Measurements from ENCODE around the gene KLHDC8A.
"Not testable (repeated sequence)": the region's sequence is repeated elsewhere in the genome, so short reads cannot be mapped to it uniquely, and the experiment has no call there.

The KLHDC8A gene, protein sequence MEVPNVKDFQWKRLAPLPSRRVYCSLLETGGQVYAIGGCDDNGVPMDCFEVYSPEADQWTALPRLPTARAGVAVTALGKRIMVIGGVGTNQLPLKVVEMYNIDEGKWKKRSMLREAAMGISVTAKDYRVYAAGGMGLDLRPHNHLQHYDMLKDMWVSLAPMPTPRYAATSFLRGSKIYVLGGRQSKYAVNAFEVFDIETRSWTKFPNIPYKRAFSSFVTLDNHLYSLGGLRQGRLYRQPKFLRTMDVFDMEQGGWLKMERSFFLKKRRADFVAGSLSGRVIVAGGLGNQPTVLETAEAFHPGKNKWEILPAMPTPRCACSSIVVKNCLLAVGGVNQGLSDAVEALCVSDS

DNA sequence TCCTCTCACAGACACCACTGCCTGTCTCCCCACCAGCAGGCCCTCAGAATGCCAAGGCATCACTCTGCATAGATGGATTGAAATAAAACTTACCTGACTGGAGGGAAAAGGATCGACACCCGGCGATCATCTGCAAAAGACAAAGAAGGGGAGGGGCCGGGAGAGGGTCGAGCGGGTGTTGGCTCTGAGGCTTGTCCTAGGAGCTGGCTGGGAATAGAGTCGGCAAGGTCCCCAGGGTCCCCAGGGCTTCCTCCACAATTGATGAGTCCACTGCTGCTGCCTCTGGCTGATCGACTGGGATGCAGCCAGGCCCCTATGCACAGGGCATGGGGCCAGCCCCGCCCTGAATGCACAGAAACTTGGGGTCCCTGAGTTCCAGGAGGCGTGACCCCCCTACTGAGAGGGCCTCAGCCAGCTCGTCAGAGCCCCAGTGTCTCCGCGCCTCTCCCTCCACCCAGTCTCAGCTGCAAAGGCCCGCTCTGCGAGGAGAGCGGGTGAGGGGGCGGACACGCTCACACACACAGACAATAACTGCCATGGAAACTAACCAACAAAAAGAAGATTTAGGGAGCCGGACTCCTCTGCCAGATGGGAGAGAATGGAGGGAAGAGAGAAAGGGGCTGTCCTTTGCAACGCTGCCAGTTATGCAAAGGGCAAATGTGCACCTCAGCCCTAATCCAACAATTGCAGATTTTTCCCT, at the start of gene KLHDC8A:
TSS of gene KLHDC8A (minus strand) at position 483 of the 700 bp plus-strand sequence. CDS start 13,318 bp downstream, outside the sequence.
- H3K9ac ChIP-seq (ENCODE audit: low read length): no peak within 1 kb of the TSS
- no peaks in the 10 kb centered on the region for H3K36me3 ChIP-seq (ENCODE audit: insufficient read depth, low read length)
- no peaks in the 10 kb centered on the region for H3K27me3 ChIP-seq (ENCODE audit: control insufficient read depth in 1 of 2, insufficient read depth in 2 of 2, low read length in 2 of 2)
- no peak within 1 kb of the TSS for H3K27ac ChIP-seq (ENCODE audit: low read depth, low read length)
- H3K4me1 ChIP-seq (ENCODE audit: insufficient read depth, low read length): peaks cover 5% of the 10 kb centered on the region
- peak within 1 kb of the TSS in 1 of 2 donors; percentile 41 for H3K4me3 ChIP-seq (ENCODE audit: low read depth in 1 of 2, low read length in 2 of 2)
- H3K9me3 ChIP-seq (ENCODE audit: low read length): no peaks in the 10 kb centered on the region

GRCh38 chr1:205406252-205406651, 49.5 kb upstream of the KLHDC8A start:
- not testable (repeated sequence) for H3K4me1 ChIP-seq (ENCODE audit: insufficient read depth, low read length); H3K27me3 ChIP-seq (ENCODE audit: control insufficient read depth in 1 of 2, insufficient read depth in 2 of 2, low read length in 2 of 2); H3K4me3 ChIP-seq (ENCODE audit: low read depth in 1 of 2, low read length in 2 of 2); H3K27ac ChIP-seq (ENCODE audit: low read depth, low read length); H3K9me3 ChIP-seq (ENCODE audit: low read length); H3K36me3 ChIP-seq (ENCODE audit: insufficient read depth, low read length); H3K9ac ChIP-seq (ENCODE audit: low read length)

GRCh38 chr1:205404484-205404883, 47.8 kb upstream of the KLHDC8A start:
- H3K9me3 ChIP-seq (ENCODE audit: low read length); H3K4me1 ChIP-seq (ENCODE audit: insufficient read depth, low read length); H3K27ac ChIP-seq (ENCODE audit: low read depth, low read length); H3K9ac ChIP-seq (ENCODE audit: low read length); H3K4me3 ChIP-seq (ENCODE audit: low read depth in 1 of 2, low read length in 2 of 2); H3K36me3 ChIP-seq (ENCODE audit: insufficient read depth, low read length); H3K27me3 ChIP-seq (ENCODE audit: control insufficient read depth in 1 of 2, insufficient read depth in 2 of 2, low read length in 2 of 2): not testable (repeated sequence)

DNA sequence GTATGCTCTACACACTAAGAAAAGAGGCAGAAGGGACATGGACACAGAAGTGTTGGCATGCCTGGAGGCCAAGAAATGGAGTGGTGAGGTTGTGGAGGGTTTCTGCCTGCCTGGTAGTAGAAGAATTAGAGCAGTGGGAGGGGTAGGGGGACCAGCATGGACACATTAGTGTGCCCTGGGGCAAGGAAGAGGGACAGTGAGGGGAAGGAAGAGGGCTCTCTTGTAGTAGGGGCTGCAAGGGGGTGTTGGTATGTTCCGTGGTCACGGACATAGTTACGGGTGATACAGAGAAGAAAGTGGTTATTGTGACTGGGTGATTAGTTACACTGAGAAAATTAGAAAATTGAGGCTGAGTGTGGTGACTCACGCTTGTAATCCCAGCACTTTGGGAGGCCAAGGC, 41.9 kb upstream of the KLHDC8A start:
- Histone ChIP-seq H3K27me3 (ENCODE audit: control insufficient read depth in 1 of 2, insufficient read depth in 2 of 2, low read length in 2 of 2) (no peaks in the 10 kb centered on the region), H3K9ac (ENCODE audit: low read length) (no peak overlapping the region), H3K9me3 (ENCODE audit: low read length) (no peaks in the 10 kb centered on the region), H3K4me1 (ENCODE audit: insufficient read depth, low read length) (no peaks in the 10 kb centered on the region), H3K4me3 (ENCODE audit: low read depth in 1 of 2, low read length in 2 of 2) (no peak overlapping the region), H3K27ac (ENCODE audit: low read depth, low read length) (no peak overlapping the region), H3K36me3 (ENCODE audit: insufficient read depth, low read length) (no peaks in the 10 kb centered on the region)

DNA sequence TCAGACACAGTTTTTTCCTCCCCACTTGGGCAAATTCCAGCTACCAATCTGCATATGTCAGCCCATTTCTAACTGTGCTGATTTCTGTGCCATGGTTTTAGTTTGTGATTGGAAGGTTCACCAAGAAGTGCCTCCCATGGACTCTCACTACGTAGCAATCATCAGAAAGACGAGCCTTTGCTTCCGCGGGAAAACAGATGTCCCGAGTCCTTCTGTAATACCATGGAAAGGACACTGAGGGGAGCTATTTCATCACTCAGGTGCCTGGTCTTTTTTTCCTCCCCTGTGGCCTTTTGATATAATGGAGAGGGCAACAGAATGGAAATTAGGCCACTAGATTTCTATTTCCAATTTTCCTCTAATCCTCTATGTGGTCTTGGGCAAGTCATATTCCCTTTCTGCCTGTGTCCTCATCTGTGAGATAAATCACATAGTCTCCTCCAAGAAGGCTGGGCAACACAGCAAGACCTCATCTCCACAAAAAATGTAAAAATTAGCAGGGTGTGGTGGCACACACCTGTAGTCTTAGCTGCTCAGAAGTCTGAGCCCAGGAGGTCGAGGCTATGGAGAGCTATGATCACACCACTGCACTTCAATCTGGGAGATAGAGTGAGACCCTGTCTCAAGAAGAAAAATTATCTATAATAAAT, 40.4 kb upstream of the KLHDC8A start:
- Histone ChIP-seq H3K27me3 (ENCODE audit: control insufficient read depth in 1 of 2, insufficient read depth in 2 of 2, low read length in 2 of 2) (no peaks in the 10 kb centered on the region), H3K4me3 (ENCODE audit: low read depth in 1 of 2, low read length in 2 of 2) (no peak overlapping the region), H3K4me1 (ENCODE audit: insufficient read depth, low read length) (no peaks in the 10 kb centered on the region), H3K27ac (ENCODE audit: low read depth, low read length) (no peak overlapping the region), H3K9ac (ENCODE audit: low read length) (no peak overlapping the region), H3K9me3 (ENCODE audit: low read length) (no peaks in the 10 kb centered on the region), H3K36me3 (ENCODE audit: insufficient read depth, low read length) (no peaks in the 10 kb centered on the region)

DNA sequence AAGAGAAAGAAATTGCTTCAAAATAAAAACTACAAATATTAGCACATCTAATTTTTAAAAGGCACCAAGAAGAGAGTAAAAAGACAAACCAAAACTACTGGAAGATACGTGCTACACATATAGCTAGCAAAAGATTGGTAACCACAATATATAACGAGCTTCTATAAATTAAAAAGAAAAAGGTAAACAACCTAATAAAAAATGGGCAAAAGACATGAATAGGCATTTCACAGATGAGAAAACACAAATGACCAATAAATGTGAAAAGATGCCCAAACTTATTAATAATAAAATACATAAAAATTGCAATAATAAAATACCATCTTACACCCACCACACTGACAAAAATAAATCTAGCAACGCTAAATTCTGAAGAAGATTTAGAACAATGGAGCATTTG, 38.9 kb upstream of the KLHDC8A start:
- Histone ChIP-seq H3K27me3 (ENCODE audit: control insufficient read depth in 1 of 2, insufficient read depth in 2 of 2, low read length in 2 of 2) (no peaks in the 10 kb centered on the region), H3K4me3 (ENCODE audit: low read depth in 1 of 2, low read length in 2 of 2) (no peak overlapping the region), H3K36me3 (ENCODE audit: insufficient read depth, low read length) (no peaks in the 10 kb centered on the region), H3K9ac (ENCODE audit: low read length) (no peak overlapping the region), H3K4me1 (ENCODE audit: insufficient read depth, low read length) (no peaks in the 10 kb centered on the region), H3K27ac (ENCODE audit: low read depth, low read length) (no peak overlapping the region), H3K9me3 (ENCODE audit: low read length) (no peaks in the 10 kb centered on the region)

DNA sequence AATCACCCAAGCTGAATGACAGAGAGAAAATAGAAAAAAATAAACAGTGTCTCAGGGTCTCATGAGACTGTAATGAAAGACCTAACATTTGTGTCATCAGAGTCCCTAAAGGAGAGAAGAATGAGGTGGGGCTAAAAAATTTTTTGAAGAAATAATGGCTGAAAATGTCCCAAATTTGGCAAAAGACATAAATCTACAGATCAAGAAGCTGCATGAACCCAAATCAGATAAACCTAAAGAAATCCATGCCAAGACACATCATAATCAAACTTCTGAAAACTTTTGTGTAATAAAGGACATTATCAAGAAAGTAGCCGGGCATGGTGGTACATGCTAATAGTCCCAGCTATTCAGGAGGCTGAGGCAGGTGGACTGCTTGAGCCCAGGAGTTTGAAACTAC, 35.9 kb upstream of the KLHDC8A start:
- H3K27me3 ChIP-seq (ENCODE audit: control insufficient read depth in 1 of 2, insufficient read depth in 2 of 2, low read length in 2 of 2): no peaks in the 10 kb centered on the region
- no peak overlapping the region for H3K27ac ChIP-seq (ENCODE audit: low read depth, low read length)
- no peaks in the 10 kb centered on the region for H3K4me1 ChIP-seq (ENCODE audit: insufficient read depth, low read length)
- no peaks in the 10 kb centered on the region for H3K36me3 ChIP-seq (ENCODE audit: insufficient read depth, low read length)
- no peak overlapping the region for H3K9ac ChIP-seq (ENCODE audit: low read length)
- no peaks in the 10 kb centered on the region for H3K9me3 ChIP-seq (ENCODE audit: low read length)
- H3K4me3 ChIP-seq (ENCODE audit: low read depth in 1 of 2, low read length in 2 of 2): no peak overlapping the region

- no peak overlapping the region for H3K9ac ChIP-seq (ENCODE audit: low read length)
Observed at GRCh38 chr1:205391386-205391785, 34.7 kb upstream of the KLHDC8A start.

GRCh38 chr1:205387845-205388244, 31.1 kb upstream of the KLHDC8A start:
- H3K9me3 ChIP-seq (ENCODE audit: low read length): no peaks in the 10 kb centered on the region
- H3K4me1 ChIP-seq (ENCODE audit: insufficient read depth, low read length): no peaks in the 10 kb centered on the region
- no peaks in the 10 kb centered on the region for H3K27me3 ChIP-seq (ENCODE audit: control insufficient read depth in 1 of 2, insufficient read depth in 2 of 2, low read length in 2 of 2)
- no peak overlapping the region for H3K9ac ChIP-seq (ENCODE audit: low read length)
- no peak overlapping the region for H3K4me3 ChIP-seq (ENCODE audit: low read depth in 1 of 2, low read length in 2 of 2)
- no peaks in the 10 kb centered on the region for H3K36me3 ChIP-seq (ENCODE audit: insufficient read depth, low read length)
- no peak overlapping the region for H3K27ac ChIP-seq (ENCODE audit: low read depth, low read length)

More at GRCh38 chr1:205391386-205391785, 34.7 kb upstream of the KLHDC8A start:
- H3K9me3 ChIP-seq (ENCODE audit: low read length): no peaks in the 10 kb centered on the region
- no peak overlapping the region for H3K27ac ChIP-seq (ENCODE audit: low read depth, low read length)
- H3K36me3 ChIP-seq (ENCODE audit: insufficient read depth, low read length): no peaks in the 10 kb centered on the region
- no peak overlapping the region for H3K4me3 ChIP-seq (ENCODE audit: low read depth in 1 of 2, low read length in 2 of 2)
- no peaks in the 10 kb centered on the region for H3K4me1 ChIP-seq (ENCODE audit: insufficient read depth, low read length)
- H3K27me3 ChIP-seq (ENCODE audit: control insufficient read depth in 1 of 2, insufficient read depth in 2 of 2, low read length in 2 of 2): no peaks in the 10 kb centered on the region

GRCh38 chr1:205382990-205383389, 26.3 kb upstream of the KLHDC8A start:
- H3K27me3 ChIP-seq (ENCODE audit: control insufficient read depth in 1 of 2, insufficient read depth in 2 of 2, low read length in 2 of 2); H3K27ac ChIP-seq (ENCODE audit: low read depth, low read length); H3K36me3 ChIP-seq (ENCODE audit: insufficient read depth, low read length); H3K9ac ChIP-seq (ENCODE audit: low read length); H3K4me1 ChIP-seq (ENCODE audit: insufficient read depth, low read length); H3K9me3 ChIP-seq (ENCODE audit: low read length); H3K4me3 ChIP-seq (ENCODE audit: low read depth in 1 of 2, low read length in 2 of 2): not testable (repeated sequence)

DNA sequence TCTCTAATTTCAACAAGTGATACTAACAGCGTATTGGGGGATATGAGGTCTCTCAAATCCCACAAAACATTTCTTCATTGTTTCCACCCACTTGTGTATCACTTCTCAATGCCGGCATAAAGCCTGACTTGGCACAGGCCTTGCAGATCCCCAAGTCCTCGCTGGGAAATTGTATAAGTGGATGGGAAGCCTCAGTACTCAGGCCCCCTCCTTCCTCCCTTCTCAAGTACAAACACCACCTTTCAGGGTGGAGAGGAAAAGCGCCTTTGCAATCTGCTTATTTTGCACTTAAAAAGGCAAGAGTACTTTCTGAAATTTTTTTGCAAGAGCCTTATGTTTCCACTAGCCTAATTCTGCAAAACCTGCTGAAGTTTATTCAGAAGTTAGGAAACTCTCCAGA, 25.8 kb upstream of the KLHDC8A start:
- H3K4me1 ChIP-seq (ENCODE audit: insufficient read depth, low read length): no peaks in the 10 kb centered on the region
- no peak overlapping the region for H3K27ac ChIP-seq (ENCODE audit: low read depth, low read length)
- no peaks in the 10 kb centered on the region for H3K9me3 ChIP-seq (ENCODE audit: low read length)
- H3K4me3 ChIP-seq (ENCODE audit: low read depth in 1 of 2, low read length in 2 of 2): no peak overlapping the region
- H3K36me3 ChIP-seq (ENCODE audit: insufficient read depth, low read length): no peaks in the 10 kb centered on the region
- H3K9ac ChIP-seq (ENCODE audit: low read length): no peak overlapping the region
- H3K27me3 ChIP-seq (ENCODE audit: control insufficient read depth in 1 of 2, insufficient read depth in 2 of 2, low read length in 2 of 2): no peaks in the 10 kb centered on the region

All from muscle layer of colon (tissue), 2 donors.